Stimulated activated CD8-positive, alpha-beta memory T cell treated with anti-CD3 and anti-CD28 coated beads, Interleukin-12 subunit alpha, Interleukin-12 subunit beta, amount 100 ng/mL, for 4 hours (primary cell): ENCODE data around the gene KLC4.
"Not testable (repeated sequence)": the region's sequence is repeated elsewhere in the genome, so short reads cannot be mapped to it uniquely, and the experiment has no call there.

ENCODE experiments used
- DNase-seq: peaks from one replicate; pipeline ENCODE4 v3.0.0-alpha.2; 2020; ENCODE audit warnings: low read depth

Gene KLC4

DNA sequence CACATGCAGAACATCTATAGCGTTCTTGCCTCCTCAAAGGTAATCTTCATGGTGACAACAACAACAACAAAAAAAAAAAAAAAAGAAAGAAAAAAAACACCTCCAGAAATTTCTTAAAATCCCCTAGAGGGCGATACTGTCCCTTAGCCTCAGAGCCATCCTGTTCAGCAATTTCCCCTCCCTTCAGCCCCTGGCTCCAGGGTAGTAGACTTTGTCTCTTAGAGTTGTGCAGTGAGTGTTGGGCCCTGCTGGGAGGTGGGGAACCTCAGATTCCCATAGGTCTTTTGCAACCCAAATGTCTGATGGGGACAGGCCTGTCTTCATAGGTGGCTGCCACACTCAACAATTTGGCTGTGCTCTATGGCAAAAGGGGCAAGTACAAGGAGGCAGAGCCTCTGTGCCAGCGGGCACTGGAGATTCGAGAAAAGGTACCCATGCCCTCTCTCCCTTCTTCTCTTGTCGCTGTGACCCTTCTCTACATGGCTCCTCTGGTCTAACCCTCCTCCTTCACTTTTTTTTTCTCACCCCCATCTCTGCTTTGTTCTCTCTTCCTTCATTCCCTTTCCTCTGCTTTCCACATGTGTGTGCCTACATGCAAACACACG lies 10.7 kb downstream of the KLC4 start:
- DNase-seq, result no peak

DNA sequence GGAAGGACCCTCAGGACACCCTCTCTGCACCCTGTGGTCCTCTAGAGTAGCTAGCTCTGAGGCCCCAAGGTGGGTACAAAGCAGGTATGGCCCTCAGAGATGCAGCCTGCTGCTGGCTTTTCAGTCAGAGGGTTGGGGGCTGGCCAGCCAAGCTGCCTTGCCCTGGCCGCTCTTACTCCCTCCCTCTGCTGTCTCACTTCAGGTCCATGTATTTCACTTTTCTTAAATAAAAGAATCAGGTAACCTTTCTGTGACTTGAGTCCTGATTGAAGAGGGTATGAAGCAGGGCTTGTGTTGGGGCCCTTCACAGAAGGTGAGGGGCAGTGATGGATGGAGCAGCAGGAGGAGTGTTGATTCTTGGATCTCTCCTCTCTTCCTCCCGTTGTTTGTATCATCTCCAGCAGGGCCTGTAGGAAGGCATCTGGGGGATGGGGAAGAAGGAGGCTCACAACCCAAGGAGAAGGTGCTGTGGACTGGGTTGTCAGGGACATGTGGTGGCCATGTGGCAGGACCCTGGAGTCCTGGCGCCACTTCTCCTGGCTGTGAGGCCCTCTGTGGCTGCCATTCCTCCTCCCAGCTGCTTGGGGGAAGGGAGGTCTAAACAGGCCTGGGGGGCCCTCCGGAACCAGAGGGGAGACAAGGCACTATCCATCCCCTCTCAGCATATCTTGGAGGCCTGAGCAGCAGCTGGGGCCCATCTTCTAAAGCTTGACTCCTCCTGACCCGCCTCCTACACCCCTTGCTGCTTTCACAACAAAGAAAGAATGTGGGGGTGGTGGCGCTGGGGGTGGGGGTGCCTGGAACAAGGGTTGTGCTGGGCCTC lies 15.6 kb downstream of the KLC4 start:
- DNase-seq, result no peak

DNA sequence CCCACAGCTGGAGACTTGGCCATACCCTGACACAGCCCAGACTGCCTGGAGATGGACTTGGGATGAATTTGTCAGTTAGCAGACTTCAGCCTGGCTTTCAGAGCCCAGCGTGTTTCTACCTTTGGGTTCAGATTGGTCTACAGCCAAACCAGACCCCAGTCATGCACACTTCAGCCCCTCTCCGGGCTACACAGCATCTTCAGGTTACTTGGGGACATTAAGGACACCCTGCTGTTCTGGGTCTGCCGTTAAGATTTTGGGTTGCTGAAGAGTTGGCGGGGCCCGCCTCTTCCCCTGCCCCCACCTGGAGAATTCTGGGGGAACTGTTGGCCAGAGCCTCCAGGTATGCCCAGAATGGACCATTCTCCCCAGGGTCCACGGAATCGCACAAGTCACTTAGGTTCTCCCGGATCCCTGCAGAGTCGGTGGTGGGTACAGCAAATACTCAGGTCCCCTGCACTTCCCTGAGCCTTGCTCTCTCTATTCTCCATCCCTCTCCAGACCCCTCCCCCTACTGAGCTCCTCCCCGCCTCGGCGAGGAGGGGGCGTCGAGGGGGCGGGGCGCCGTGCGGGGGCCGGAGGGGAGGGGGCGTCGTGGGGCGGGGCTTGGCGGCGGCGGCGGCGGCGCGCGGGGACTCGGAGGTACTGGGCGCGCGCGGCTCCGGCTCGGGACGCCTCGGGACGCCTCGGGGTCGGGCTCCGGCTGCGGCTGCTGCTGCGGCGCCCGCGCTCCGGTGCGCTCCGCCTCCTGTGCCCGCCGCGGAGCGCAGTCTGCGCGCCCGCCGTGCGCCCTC lies 16.4 kb downstream of the KLC4 start, which contains the start of gene PTK7:
PTK7 (plus strand) TSS at position 645 of the 794 bp plus-strand sequence. CDS start 175 bp downstream, outside the sequence.
- DNase-seq, result no peak

DNA sequence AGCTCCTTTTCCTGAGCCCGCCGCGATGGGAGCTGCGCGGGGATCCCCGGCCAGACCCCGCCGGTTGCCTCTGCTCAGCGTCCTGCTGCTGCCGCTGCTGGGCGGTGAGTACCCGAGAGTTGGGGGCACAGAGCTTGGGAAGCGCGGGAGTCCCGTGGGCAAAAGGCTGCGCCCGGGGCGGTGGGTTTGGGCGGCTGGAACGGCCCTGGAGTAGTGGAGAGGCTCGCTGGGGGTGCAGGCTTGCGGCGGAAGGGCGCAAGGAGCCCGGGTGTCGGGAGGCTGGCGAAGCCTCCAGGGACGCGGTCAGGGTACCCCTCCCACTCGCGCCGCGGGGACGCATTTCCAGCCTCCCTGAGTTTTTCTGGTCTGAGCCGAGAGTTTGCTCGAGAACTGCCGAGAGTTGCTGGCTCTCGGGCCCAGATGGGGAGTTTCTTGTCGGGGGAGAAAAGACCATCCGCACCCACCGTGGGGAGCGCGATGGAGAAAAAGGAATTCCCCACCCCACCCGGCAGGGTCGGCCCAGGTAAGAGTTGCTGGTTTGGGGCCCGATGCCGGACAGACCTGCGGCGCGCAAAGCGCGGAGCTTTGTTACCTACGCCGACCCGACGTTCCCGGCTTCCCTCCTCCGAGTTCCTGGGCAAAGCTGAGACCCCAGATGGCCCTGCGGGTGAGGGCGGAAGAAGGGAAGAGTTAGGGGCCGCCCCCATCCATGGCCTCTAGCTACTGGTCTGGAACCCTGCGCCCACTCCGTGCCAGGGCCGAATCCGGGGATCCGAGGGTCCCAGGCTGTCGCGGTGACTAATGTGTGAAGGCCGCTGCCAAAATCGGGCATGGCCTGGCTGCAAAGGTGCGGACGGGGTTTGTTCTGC lies 17.3 kb downstream of the KLC4 start:
- no peak for DNase-seq

DNA sequence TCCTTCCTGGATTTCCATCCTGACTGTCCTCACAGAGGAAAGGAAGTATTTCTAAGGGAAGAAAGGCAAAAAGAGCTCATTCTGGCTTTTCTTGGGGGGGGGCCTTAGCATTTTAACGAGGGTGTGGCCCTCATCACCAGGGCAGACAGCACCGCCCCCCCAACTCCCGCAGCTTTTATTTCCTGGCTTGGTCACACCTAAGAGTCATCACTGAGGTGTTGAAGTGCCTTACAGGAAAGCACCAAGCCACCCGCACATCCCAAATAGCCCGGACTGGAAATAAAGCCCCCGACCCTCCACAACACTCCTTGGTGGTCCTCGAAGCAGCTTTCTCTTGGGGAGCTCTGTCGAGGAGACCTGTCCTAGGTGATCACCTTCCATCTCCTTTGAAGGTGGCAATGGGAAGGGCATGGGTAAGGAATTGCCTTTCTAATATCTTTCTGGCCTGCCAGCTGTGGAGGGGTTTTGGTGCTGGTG lies 17.9 kb downstream of the KLC4 start:
- DNase-seq, result no peak

DNA sequence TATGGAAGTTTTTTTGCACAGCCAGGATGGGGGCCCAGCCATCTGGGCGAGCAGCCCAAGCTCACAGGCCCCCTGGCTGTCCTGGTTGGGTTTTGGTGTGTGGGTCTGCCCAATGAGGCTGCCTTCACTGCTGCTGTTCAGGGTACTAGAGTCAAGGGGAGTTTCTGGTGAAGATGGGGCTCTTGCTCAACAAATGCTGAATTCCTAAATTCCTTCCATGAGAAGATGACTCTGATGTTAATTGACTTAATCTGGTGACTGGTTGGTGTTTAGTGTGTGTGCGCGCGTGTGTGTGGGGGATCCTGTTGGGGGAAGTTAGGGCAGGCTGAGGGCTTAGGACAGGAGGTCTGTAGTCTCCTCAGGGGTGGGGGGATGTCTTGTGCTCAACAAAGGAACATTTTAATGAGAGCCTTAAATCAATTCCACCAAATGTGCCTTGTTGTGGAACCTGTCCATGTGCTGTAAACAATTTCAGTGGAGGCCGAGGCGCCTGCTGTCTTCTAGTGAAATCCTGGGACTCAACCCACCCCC lies 18.6 kb downstream of the KLC4 start:
- DNase-seq, result no peak

DNA sequence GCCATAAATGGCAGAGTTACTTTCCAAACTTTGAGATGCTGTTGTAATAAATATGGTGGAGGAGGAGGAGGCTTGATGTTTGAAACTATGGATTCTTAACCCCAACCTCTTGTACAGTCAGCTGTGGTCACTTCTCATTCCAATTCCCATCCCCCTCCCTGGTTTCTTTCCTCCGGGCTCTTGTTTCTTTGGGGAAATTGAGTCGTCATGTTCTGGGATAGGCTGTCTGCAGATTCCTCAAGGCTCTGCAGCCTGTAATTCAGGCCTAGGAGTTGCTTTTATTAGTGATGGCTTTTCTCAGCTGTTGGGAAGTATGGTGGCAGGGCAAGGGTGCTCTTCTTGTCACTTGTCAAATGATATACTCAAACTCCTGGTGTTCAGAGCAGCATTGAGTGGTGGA lies 19.3 kb downstream of the KLC4 start:
- DNase-seq, result no peak

DNA sequence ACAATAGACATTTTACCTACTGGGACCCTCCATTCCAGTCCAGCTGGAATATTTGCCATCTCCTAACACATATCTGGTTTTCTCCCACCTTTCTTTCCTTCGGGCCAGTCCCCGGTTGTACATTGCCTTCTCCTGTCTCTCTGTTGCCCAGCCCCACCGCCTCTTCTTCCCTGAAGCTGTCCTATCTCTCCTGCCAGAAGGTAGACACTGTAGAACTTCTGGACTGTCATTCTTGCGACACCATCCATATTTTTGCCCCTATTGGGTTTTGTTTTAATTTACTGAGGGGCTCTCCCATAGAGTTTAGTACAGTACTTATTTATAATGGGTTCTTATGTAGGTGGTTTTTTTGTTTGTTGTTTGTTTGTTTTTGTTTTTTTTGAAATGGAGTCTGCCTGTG lies 21.6 kb downstream of the KLC4 start:
- no peak for DNase-seq

DNA sequence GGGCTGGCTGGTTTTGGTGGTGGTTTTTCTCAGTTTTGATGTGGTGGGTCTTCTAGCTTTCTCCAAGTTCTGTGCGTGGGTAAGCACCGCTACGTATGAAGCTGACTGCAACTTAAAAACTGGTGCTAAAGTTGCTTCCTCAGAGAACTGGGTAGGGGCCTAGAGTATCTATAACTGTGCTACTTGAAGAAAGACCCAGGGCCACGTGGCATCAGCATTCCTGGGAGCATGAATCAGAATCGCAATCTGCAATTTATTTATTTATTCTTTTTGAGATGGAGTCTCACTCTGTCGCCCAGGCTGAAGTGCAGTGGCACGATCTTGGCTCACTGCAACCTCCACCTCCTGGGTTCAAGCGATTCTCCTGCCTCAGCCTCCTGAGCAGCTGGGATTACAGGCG lies 22.5 kb downstream of the KLC4 start:
- not testable (repeated sequence) for DNase-seq

DNA sequence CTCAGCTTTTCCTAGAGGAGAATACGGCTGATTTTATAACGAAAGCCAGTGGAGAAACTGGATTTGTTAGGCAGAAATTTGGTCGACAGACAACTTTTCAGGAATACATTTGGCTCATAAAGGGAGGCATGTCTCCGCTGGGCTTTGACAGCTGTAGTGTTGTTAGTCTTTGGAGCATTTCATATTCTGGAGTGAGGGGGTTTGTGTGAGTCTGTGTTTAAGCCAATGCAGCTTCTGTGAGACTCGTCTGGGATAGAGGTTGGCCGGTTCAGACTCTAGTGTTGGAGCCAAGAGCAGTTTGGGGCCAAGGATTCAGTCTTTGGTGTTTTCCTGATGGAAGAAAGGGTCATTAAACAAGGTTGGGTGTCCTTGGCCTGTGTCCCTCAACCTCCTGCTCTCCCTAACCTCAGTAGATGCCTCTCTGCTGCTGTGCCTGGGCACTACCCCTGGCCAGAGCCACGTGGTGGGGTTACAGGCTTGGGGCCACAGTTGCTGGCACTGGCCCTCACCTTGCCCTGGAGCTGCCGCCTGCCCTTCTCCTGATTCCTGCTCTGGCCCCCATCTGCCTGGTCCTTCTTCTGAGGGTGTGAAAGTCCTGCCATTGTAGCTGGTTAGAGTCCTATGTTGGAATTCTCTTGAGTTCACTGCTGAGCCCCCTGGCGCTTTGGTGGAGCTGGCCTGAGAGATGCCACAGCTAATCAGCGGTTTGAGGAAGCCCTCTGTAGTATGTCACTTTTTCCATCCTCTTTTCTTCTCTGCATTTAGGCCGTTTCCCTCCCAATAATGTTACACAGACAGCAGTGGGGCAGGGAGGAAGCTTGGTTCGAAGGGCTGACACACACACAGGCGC lies 23.6 kb downstream of the KLC4 start:
- no peak for DNase-seq

DNA sequence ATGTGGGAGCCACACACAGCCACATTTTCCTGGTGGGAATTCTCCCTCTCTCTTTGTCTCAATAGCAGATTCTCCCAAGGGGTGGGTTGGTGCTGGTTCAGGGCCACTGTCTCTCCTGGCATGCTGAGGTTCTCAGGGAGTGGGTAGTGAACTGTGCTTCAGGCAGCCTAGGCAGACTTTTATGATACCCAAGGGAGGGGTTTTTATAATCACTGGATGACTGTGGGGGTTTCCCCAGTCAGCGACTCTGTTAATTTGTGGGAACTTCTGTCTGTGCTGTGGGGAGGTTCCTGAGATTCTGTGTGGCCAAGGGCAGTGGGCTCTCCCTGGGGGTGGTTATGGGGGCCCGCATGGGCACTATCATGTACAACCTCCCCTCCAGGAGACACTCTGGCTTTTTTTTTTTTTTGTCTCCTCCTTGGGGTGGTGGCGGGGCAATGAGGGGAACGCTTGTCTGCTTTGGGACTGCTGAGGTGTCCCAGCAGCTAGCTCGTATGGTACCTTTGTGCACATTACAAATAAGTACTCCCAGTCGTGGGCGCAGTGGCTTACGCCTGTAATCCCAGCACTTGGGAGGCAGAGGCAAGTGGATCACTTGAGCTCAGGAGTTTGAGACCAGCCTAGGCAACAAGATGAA lies 26.7 kb downstream of the KLC4 start:
- no peak for DNase-seq

DNA sequence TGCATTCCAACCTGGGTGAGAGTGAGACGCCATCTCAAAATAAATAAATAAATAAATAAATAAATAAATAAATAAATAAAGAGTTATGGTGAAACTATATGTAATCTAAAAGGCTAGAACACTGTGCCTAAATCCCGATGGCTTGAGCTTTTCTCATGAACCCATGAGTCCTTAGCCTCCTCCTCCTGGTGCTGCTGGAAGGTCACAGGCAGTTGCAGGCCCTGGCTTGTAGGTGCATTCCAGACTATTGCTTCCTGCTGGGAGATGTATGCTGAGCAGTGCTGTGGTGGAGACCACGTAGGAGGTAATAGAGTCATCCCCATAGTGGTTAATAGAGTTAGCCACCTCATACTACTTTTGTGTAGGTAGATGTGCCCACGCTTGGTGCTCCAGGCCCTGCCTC lies 29.2 kb downstream of the KLC4 start:
- DNase-seq, result no peak

DNA sequence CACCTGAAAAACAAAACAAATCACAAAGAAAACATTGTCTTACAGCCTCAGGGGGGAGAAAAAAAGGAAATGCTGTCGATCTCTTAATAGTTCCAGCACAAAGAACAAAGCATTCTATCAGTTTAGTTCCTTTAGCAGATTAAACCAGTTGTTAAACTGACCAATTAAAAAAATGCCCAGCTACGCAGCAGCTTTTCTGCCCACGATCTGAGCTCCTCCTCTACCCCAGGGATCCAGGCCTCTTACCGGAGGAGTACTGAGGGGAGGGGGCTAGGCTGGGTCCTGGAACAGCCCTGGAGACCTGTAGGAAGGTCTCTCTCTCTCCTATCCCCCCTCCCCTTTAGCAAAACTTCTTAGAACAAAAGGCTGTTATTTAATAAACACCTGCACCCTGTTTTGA lies 30.0 kb downstream of the KLC4 start:
- DNase-seq, result no peak

DNA sequence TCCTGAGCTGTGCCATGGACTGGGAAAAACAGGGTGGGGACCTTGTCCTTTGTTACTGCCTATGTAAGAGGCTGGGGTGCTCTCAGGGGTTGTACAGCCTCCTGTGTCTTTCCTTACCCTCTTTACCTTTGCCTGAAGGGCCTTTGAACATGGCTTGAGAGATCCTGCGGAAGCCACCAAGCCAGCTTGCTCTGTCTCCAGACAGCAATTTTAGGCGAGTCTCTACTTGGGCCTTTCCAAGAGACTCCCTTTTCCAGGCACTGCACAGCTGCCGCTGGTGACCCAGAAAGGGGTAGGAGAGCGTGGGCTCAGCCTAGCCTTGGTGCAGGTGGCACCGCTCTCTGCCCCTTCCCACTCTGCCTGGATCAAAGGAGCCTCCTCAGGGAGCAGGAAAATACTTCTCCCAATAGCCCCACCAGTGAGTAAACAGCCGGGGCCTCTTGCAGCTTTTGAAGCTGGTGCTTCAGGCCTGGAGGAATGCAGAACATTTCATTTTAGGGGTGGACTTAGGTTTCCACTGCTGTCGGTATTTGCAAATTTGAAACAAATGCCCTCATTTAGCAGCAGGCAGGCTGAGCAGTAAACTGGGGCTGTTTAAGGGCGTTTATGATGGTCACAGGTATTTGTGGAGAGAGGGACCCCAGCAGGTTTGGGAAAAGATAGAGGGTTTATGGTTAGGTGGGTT lies 30.6 kb downstream of the KLC4 start:
- DNase-seq, result no peak

DNA sequence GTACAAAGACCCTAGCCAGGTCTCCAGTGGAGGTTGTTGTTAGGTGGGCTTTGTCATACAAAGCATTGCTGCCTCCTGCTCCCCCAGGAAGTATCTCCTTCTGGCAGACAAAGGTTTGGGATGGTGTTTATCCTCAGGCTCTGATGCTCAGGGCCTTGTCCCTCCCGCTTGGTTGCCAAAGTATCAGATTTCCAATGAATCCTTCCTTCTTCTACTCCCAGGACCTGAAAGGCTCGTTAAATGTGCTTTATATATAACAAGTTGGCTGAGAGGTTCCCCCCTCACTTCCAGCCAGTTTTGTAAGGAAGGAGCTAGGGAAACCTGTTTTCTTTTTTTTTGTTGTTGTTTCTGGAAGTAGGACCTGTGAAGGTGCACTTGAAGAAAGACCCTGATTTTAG lies 31.1 kb downstream of the KLC4 start:
- no peak for DNase-seq

DNA sequence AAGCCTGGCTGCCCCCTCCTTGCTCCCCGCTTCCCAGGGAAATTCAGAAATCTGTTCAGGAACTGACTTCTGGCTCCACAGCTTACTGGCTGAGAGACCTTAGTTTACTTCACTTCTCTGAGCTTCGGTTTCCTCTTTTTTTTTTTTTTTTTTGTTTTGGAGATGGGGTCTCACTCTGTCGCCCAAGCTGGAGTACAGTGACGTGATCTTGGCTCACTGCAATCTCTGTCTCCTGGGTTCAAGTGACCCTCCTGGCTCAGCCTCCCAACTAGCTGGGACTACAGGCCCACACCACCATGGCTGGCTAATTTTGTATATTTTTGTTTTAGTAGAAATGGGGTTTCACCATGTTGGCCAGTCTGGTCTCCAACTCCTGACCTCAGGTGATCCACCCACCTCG lies 31.6 kb downstream of the KLC4 start:
- DNase-seq, result no peak

DNA sequence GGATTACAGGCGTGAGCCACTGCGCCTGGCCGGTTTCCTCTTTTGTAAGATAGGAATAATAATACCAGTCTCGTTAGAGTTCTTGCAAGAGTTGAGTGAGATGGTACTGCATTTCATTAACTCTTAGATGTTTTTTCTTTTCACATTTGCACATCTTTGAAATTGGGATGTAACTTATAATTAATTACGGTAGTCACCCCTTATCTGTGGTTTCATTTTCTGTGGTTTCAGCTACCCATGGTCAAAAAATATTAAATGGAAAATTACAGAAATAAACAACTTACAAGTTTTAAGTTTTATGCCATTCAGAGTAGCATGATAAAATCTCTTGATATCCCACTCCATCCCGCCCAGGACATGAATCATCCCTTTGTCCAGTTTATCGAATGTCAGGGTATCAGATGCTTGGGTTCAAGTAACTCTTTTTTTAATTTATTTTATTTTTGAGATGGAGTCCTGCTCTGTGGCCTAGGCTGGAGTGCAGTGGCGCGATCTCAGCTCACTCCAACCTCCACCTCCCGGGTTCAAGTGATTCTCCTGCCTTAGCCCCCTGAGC lies 32.1 kb downstream of the KLC4 start:
- no peak for DNase-seq

DNA sequence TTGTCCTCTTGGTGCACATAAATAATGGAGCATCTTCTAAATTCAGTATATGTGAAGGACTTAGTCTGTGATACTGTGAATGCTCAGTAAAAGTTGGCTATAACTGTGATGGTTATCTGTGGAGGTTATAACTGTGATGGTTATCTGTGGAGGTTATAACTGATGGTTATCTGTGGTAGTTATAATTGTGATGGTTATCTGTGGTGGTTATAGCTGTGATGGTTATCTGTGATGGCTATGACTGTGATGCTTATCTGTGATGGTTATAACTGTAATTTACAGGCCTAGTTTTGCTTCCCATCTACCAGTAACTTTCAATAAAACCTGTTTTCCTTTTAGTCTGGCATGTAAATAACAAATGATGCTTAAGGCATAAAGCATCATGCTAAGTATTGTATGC lies 33.2 kb downstream of the KLC4 start:
- no peak for DNase-seq
